Stimulated activated CD8-positive, alpha-beta memory T cell treated with anti-CD3 and anti-CD28 coated beads, Interleukin-12 subunit alpha, Interleukin-12 subunit beta, amount 100 ng/mL, for 24 hours (primary cell): ENCODE measurements around the gene SBNO1.
A peak's percentile ranks its signal among the peaks of the same experiment; 100 is the strongest.
"Not testable (repeated sequence)": the region's sequence is repeated elsewhere in the genome, so short reads cannot be mapped to it uniquely, and the experiment has no call there.

ENCODE experiments used
- DNase-seq: peaks from one replicate; pipeline ENCODE4 v3.0.0-alpha.2; 2020; ENCODE audit errors: extremely low read depth

SBNO1 gene

DNA sequence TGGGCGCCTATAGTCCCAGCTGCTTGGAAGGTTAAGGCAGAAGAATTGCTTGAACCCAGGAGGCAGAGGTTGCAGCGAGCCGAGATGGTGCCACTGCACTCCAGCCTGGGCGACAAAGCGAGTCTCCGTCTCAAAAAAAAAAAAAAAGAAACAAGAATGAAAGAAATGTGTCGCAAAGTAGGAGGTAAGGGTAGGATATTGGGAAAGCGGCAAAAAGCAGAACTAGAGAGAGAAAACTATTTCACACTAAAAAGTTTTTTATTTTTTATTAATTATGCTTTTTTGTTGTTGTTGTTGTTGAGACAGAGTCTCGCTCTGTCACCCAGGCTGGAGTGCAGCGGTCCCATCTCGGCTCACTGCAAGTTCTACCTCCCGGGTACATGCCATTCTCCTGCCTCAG is 17.7 kb downstream of the SBNO1 start:
- DNase-seq, result no peak

DNA sequence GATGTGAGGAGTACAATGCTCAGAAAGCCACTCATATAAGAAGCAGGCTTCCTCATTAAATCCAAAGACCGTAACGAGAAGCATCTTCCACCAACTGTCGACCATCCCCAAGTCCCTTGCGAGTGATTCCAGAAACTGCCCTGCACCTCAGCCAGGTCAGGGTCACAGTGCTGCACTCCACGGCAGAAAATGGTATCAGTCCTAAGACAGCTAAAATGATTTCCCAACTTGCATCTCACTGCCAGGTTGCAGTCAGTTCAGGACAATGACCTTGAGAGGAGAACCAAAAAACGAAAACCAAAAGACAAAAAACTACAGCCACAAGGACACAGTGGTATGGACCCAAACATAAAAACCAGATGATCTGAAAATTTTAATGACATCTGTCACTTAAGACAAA is 20.6 kb downstream of the SBNO1 start:
- no peak for DNase-seq

DNA sequence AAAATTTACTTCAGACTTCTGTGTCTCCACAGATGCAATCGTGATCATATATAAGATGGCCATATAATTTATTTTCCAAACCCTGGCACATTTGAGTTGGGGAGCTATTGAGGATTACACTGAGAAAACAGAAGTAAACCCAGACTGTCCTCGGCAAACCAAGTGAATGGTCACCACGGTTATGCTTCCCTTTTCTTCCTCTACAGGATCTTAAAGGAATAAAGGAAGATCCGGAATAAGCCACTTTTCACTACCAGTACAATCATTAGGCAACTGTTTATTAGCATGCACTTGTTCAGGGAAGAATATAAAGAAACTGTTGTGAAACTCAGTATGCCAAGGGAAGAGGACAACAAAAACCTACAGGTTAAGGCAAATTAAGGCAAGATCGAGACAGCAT is 27.6 kb downstream of the SBNO1 start:
- DNase-seq, result no peak

- DNase-seq, result no peak
Measured at GRCh38 chr12:123336530-123336929, 28.1 kb downstream of the SBNO1 start.

- no peak for DNase-seq
Measured at GRCh38 chr12:123335490-123335889, 29.2 kb downstream of the SBNO1 start.

GRCh38 chr12:123329799-123330198 is 34.8 kb downstream of the SBNO1 start:
- no peak for DNase-seq

DNA sequence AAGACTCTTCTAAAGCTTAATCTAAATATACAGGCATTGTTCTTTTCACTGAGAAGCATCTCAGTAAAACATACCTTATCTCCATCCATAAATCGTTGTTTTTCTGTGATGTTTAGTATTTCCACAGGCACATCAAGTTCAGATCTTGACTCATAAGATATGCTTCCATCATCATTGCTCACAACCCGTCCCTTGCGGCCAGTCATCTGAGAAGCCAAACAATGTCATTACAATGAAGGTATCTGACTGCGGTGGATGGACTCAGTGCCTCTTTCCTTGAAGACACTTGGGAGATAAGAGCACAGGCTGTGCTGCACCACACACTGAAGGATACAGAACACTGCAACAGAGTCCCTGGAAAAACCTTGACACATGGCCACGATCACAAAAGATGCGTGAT is 44.8 kb downstream of the SBNO1 start:
- no peak for DNase-seq

DNA sequence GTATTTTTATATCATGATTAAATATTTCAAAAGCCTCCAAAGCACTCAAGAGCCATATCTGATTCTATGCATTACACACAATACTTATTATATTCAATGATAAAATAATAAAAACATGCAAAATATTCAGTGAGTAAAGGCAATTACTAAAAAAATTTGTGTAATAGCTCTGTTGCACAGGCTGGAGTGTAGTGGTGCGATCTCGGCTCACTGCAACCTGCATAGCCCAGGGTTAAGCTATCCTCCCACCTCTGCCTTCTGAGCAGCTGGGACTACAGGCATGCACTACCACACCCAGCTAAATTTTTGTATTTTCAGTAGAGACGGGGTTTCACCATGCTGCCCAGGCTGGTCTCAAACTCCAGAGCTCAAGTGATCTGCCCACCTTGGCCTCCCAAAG is 45.4 kb downstream of the SBNO1 start:
- no peak for DNase-seq

DNA sequence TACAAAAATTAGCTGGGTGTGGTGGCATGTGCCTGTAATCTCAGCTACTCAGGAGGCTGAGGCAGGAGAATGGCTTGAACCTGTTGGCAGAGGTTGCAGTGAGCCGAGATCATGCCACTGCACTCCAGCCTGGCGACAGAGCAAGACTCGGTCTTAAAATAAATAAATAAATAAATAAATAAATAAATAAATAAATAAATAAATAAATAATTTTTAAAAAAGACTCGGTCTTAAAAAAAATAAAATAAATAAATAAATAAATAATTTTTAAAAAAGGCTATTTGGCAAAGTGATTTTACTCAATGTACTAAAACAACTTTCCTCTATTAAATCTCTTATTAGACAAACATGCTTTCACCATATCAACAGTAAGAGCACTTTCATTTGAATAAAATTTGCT is 51.6 kb downstream of the SBNO1 start:
- DNase-seq, result not testable (repeated sequence)

DNA sequence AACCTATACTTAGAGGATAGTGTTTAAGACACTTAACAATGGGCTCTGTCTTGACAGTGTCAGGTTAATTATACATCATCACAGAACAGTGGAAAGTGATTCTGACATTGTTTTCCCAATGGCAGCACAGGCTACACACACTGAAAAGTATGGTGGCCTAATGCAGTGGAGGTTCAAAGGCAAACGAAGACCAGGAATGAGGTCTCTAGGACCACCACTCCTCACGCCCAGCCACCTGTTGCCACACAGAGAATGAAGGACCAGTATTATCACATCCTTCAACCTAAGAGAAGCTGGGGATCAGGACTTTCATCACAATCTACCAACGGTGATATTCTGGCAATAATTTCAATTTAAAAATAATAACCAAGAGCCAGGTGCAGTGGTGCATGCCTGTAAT is 58.4 kb downstream of the SBNO1 start:
- no peak for DNase-seq

- no peak for DNase-seq
Measured at GRCh38 chr12:123305136-123305535, 59.5 kb downstream of the SBNO1 start.

GRCh38 chr12:123293178-123293760 is 71.4 kb downstream of the SBNO1 start:
- no peak for DNase-seq

GRCh38 chr12:123289911-123290310 is 74.7 kb downstream of the SBNO1 start:
- DNase-seq, result no peak

DNA sequence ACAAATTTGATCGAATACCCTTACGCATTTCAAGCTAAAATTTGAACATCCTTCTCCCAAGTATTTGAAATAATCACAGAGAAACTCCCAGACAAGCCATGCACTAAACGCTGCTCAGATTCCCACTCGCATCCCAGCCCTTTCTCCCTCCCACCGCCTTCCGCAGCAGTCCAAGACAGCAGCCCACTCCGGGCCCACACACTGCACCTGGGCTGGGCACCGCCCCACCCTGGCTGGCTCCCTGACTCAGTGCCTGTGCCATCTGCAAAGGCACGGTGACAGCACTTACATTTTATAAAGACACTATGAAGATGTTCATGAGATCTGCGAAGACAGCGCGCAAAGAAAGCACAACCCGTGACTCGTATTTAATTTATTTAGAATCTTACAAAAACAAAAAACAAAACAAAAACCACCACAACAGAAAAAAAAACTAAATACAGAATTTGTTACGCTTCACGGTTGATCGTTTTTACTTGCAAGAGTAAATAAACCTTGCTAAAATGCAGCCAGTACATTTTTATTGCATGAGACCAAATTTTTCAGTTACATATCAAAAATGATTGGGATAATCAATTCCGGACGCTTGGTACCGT is 75.8 kb downstream of the SBNO1 start:
- no peak for DNase-seq

DNA sequence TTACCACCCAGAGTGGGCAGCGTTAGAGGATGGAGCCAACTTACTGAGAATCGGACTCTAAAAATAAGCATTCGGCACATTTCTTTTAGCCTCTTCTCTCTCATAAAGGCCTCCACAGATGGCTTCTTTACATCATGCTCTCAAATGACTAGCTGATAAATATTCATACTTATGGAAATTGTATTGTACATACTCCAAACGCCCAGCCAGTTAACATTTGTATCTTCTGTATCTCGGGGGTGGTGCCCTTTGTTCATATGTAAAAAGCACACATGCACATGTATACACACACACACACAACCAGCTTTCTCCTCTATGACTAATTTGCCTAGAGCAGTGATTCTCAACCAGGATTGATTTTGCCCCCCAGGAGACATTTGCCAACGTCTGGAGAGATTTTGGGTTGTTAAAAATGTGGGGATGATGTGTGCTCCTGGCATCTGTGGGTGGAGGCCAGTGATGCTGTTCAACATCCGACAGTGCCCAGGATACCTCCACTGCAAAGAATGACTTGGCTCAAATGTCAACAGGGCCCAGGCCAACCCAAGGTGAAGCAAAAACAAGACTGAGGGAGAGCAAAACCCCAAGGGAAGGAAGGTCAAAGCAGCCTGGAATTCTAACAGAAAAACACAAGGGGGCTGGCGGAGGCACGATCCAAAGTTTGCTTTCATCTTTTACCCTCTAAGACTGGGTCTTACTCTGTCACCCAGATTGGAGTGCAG is 77.8 kb downstream of the SBNO1 start:
- DNase-seq, result no peak

GRCh38 chr12:123284669-123285068 is 80.0 kb downstream of the SBNO1 start:
- DNase-seq, result no peak

DNA sequence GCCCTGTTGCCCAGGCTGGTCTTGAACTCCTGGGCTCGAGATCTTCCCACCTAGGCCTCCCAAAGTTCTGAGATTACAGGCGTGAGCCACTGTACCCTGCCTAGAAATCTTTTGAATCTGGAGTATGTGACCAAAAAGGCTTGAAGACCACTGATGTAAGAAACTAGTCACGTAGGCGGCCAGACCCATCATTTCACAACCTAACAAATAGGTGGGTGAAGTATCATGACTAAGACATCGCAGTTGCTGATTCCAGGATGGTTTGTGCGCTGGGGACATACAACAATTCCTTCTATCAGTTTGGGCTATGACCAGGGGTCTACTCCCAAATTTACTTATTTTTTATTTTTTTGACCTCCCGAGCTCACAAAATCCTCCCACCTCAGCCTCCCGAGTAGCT is 81.2 kb downstream of the SBNO1 start:
- DNase-seq, result no peak

- DNase-seq, result no peak
Measured at GRCh38 chr12:123282111-123282510, 82.5 kb downstream of the SBNO1 start.

GRCh38 chr12:123280971-123281370 is 83.7 kb downstream of the SBNO1 start:
- DNase-seq, result no peak

DNA sequence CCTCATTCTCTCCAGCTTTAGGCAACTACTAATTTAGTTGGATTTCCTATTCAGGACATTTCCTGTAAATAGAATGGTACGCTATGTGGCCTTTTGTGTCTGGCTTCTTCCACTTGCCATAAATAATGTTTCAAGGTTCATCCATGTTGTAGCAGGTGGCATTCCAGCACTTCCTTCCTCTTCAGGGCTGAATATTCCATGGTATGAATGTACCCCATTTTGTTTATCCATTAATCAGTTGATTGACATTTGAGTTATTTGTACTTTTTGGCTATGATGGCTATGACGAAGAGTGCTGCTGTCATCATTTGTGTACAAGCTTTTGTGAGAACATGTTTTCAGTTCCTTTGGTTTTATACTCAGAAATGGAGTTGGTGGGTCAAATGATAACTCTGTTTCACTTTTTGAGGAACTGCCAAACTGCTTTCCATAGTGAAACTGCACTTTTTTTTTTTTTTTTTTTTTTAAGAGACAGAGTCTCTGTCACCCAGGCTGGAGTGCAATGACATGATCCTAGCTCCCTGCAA is 86.5 kb downstream of the SBNO1 start:
- no peak for DNase-seq

GRCh38 chr12:123273166-123273565 is 91.5 kb downstream of the SBNO1 start:
- DNase-seq, result no peak

GRCh38 chr12:123271001-123271668 is 93.5 kb downstream of the SBNO1 start:
- DNase-seq, result peak; percentile 45
